ENCODE data around the gene ARHGAP29. TPM values are rescaled to one million over a fixed set of nuclear protein-coding genes. Genes with fewer than 3 reads are reported as not detected.

Gene ARHGAP29
- total RNA-seq, 6 experiments from 2014 or later: 36.9 to 60.3 (median 52.9) TPM

GRCh38 chr1:94130851-94131595 lies 106.4 kb downstream of the ARHGAP29 start:
- peaks cover 6% of the 10 kb centered on the region for H3K9me3 Mint-ChIP-seq
- H3K4me1 Mint-ChIP-seq (ENCODE audit: low read depth): peaks cover 17% of the 10 kb centered on the region
- peaks cover 14% of the 10 kb centered on the region for H3K27me3 Mint-ChIP-seq (ENCODE audit: insufficient read depth)
- peak; percentile 13 for DNase-seq
- TF ChIP-seq, protein P1, sequence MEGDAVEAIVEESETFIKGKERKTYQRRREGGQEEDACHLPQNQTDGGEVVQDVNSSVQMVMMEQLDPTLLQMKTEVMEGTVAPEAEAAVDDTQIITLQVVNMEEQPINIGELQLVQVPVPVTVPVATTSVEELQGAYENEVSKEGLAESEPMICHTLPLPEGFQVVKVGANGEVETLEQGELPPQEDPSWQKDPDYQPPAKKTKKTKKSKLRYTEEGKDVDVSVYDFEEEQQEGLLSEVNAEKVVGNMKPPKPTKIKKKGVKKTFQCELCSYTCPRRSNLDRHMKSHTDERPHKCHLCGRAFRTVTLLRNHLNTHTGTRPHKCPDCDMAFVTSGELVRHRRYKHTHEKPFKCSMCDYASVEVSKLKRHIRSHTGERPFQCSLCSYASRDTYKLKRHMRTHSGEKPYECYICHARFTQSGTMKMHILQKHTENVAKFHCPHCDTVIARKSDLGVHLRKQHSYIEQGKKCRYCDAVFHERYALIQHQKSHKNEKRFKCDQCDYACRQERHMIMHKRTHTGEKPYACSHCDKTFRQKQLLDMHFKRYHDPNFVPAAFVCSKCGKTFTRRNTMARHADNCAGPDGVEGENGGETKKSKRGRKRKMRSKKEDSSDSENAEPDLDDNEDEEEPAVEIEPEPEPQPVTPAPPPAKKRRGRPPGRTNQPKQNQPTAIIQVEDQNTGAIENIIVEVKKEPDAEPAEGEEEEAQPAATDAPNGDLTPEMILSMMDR (IDR thresholded peaks at IDR 0.05): no peak
- peak overlapping the region; percentile 23; the same call in 1 of the 2 replicates for H3K27ac Mint-ChIP-seq
- H3K36me3 Mint-ChIP-seq (ENCODE audit: low read depth): peaks cover 9% of the 10 kb centered on the region
- H3K4me3 Mint-ChIP-seq: no peak overlapping the region; the same call in 1 of the 2 replicates

GRCh38 chr1:94126651-94127050 lies 110.7 kb downstream of the ARHGAP29 start:
- Mint-ChIP-seq H3K27me3 (ENCODE audit: insufficient read depth) (peaks cover 13% of the 10 kb centered on the region), H3K36me3 (ENCODE audit: low read depth) (no peaks in the 10 kb centered on the region; the same call in 1 of the 2 replicates), H3K4me1 (ENCODE audit: low read depth) (peaks cover 15% of the 10 kb centered on the region), H3K9me3 (no peaks in the 10 kb centered on the region), H3K27ac (no peak overlapping the region), H3K4me3 (no peak overlapping the region)
- TF ChIP-seq, protein P1 (IDR thresholded peaks at IDR 0.05): no peak
- no peak for DNase-seq

- DNase-seq: no peak
Observed at GRCh38 chr1:94125551-94126514, 111.6 kb downstream of the ARHGAP29 start.

GRCh38 chr1:94124538-94124937 lies 112.8 kb downstream of the ARHGAP29 start:
- DNase-seq: no peak
- Mint-ChIP-seq H3K36me3 (ENCODE audit: low read depth) (no peaks in the 10 kb centered on the region; the same call in 1 of the 2 replicates), H3K27me3 (ENCODE audit: insufficient read depth) (peaks cover 17% of the 10 kb centered on the region), H3K27ac (no peak overlapping the region), H3K4me1 (ENCODE audit: low read depth) (no peaks in the 10 kb centered on the region; the same call in 1 of the 2 replicates), H3K9me3 (no peaks in the 10 kb centered on the region), H3K4me3 (no peak overlapping the region)
- TF ChIP-seq, protein P1 (IDR thresholded peaks at IDR 0.05): no peak

More at GRCh38 chr1:94125551-94126514, 111.6 kb downstream of the ARHGAP29 start:
- H3K4me1 Mint-ChIP-seq (ENCODE audit: low read depth): peaks cover 7% of the 10 kb centered on the region
- H3K9me3 Mint-ChIP-seq: no peaks in the 10 kb centered on the region
- TF ChIP-seq, protein P1 (IDR thresholded peaks at IDR 0.05): no peak
- H3K27me3 Mint-ChIP-seq (ENCODE audit: insufficient read depth): peaks cover 13% of the 10 kb centered on the region
- H3K4me3 Mint-ChIP-seq: no peak overlapping the region
- no peaks in the 10 kb centered on the region; the same call in 1 of the 2 replicates for H3K36me3 Mint-ChIP-seq (ENCODE audit: low read depth)
- H3K27ac Mint-ChIP-seq: no peak overlapping the region

DNA sequence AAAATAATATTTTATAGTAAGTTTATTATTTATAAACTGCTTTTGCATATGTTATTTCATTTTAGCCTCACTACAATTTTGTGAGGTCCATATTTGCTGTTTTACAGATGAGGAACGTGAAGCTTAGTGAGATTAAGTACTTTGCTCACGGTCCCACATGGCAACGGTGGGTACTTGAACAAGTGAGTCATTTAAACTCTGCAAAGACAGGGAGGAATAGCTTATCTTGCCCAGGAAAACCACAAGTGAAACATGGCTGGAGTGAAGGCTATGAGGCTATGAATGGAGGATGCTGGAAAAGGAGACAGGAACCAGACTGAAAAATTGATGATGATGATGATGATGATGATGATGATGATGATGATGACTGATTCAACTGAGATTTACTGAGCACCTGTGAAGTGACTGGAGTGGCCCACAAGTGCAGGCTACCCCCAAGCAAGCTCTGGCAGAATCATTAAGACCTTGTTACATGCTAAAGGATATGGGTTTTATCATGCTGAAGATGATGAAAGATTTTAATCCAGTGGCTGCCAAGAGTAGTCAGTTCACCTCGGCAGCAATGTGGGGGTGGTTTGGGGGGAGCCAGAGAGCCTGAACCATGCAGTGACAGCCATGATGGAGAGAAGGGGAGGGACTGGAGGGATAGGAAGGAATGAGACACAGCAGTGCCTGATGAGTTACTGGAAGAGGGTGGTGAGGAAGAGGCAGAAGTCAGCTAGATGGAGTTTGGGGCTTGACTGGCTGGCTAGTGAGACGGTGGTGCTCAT lies 115.0 kb downstream of the ARHGAP29 start:
- Mint-ChIP-seq H3K4me3 (no peak overlapping the region), H3K27ac (no peak overlapping the region), H3K36me3 (ENCODE audit: low read depth) (no peaks in the 10 kb centered on the region), H3K4me1 (ENCODE audit: low read depth) (peaks cover 12% of the 10 kb centered on the region), H3K27me3 (ENCODE audit: insufficient read depth) (peaks cover 19% of the 10 kb centered on the region), H3K9me3 (no peaks in the 10 kb centered on the region)
- no peak for DNase-seq
- TF ChIP-seq, protein P1 (IDR thresholded peaks at IDR 0.05): no peak
